ENCODE data around the gene UGGT2.

Gene UGGT2

DNA sequence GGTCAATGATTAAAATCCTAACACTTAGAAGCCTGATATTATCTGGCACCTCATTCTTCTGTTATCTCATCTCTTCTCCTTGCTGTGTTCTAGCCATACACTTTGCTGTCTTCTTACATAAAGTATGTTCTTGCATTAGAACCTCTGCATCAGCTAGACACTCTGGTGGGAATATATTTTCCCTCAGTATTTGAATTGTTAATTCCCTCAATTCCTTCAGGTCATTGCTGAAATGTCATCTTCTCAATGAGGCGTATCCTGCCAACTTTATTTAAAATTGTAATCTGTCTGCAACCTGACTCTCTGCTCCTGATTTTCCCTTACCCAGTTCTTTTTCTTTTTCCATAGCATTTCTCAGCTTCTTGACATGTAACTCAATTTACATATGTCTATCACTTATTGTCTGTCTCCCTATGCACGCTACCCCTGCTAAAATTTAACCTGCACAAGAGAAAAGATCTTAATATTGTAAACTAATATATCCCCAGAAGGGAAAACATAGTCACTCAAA lies 138.2 kb downstream of the UGGT2 start:
- WGBS, 2 donors (ENCODE audit: extremely low coverage in 2 of 2, insufficient read length in 2 of 2, insufficient replicate concordance in 1 of 2), result no CpG with 5 or more reads among the region's 2 CpGs
- Histone ChIP-seq H3K4me2 (ENCODE audit: insufficient read depth, low read length, poor library complexity, severe bottlenecking) (no peak overlapping the region), H4K91ac (ENCODE audit: low read depth, low read length, poor library complexity) (no peak overlapping the region), H3K9ac (ENCODE audit: low read depth, low read length, poor library complexity) (no peak overlapping the region), H2BK12ac (ENCODE audit: low read length) (no peak overlapping the region), H3K36me3 (replicated peaks in 1 of 2; ENCODE audit: control insufficient read depth in 2 of 2, insufficient read depth in 2 of 2, low read length in 2 of 2) (peaks cover 0 to 10% of the 10 kb centered on the region in 2 donors), H3K4ac (ENCODE audit: low read length) (no peak overlapping the region), H3K27ac (replicated peaks; ENCODE audit: low read length) (no peak overlapping the region), H3K14ac (ENCODE audit: low read length) (no peak overlapping the region), H3K4me3 (ENCODE audit: low read length in 2 of 2) (no peak overlapping the region), H3K18ac (ENCODE audit: low read length) (no peak overlapping the region), H3K4me1 (ENCODE audit: control insufficient read depth in 2 of 2, insufficient read depth in 1 of 2, low read depth in 1 of 2, low read length in 2 of 2) (no peaks in the 10 kb centered on the region), H2AK5ac (ENCODE audit: low read depth, low read length) (no peak overlapping the region), H3K23ac (ENCODE audit: low read depth, low read length, poor library complexity) (no peak overlapping the region), H2AFZ (ENCODE audit: low read length) (no peak overlapping the region), H2BK120ac (ENCODE audit: low read depth, low read length) (no peak overlapping the region), H3K27me3 (ENCODE audit: control insufficient read depth in 3 of 3, insufficient read depth in 3 of 3, low read depth in 1 of 3, low read length in 3 of 3) (no peaks in the 10 kb centered on the region), H3K79me1 (ENCODE audit: low read depth, low read length) (no peaks in the 10 kb centered on the region), H3K9me3 (replicated peaks in 1 of 2; ENCODE audit: control insufficient read depth in 2 of 2, insufficient read depth in 1 of 2, low read depth in 1 of 2, low read length in 2 of 2) (peaks cover 0 to 5% of the 10 kb centered on the region in 2 donors), H2BK5ac (ENCODE audit: low read length) (no peak overlapping the region), H2BK15ac (ENCODE audit: low read length) (no peak overlapping the region), H4K8ac (ENCODE audit: low read depth, low read length) (no peak overlapping the region)
- no peak for DNase-seq (ENCODE audit: low spot score)

DNA sequence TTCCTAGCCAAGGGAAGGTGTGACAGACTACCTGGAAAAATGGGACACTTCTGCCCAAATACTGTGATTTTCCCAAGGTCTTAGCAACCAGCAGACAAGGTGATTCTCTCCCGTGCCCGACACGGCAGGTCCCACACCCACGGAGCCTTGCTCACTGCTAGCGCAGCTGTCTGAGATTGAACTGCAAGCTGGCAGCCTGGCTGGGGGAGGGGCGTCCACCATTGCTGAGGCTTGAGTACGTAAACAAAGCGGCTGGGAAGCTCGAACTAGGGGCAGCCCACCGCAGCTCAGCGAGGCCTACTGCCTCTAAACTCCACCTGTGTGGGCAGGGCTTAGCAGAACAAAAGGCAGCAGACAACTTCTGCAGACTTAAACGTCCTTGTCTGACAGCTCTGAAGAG lies 146.2 kb downstream of the UGGT2 start:
- Histone ChIP-seq H2BK15ac (ENCODE audit: low read length) (no peak overlapping the region), H2BK120ac (ENCODE audit: low read depth, low read length) (no peak overlapping the region), H3K23ac (ENCODE audit: low read depth, low read length, poor library complexity) (no peak overlapping the region), H3K36me3 (replicated peaks in 1 of 2; ENCODE audit: control insufficient read depth in 2 of 2, insufficient read depth in 2 of 2, low read length in 2 of 2) (peaks cover 6 to 19% of the 10 kb centered on the region in 2 donors), H3K9me3 (replicated peaks in 1 of 2; ENCODE audit: control insufficient read depth in 2 of 2, insufficient read depth in 1 of 2, low read depth in 1 of 2, low read length in 2 of 2) (peaks cover 2 to 13% of the 10 kb centered on the region in 2 donors), H4K8ac (ENCODE audit: low read depth, low read length) (no peak overlapping the region), H2AK5ac (ENCODE audit: low read depth, low read length) (no peak overlapping the region), H3K4me2 (ENCODE audit: insufficient read depth, low read length, poor library complexity, severe bottlenecking) (no peak overlapping the region), H3K4ac (ENCODE audit: low read length) (no peak overlapping the region), H3K18ac (ENCODE audit: low read length) (peak overlapping the region; percentile 71), H2BK5ac (ENCODE audit: low read length) (no peak overlapping the region), H3K27ac (replicated peaks; ENCODE audit: low read length) (no peak overlapping the region), H3K4me1 (ENCODE audit: control insufficient read depth in 2 of 2, insufficient read depth in 1 of 2, low read depth in 1 of 2, low read length in 2 of 2) (no peaks in the 10 kb centered on the region), H4K91ac (ENCODE audit: low read depth, low read length, poor library complexity) (no peak overlapping the region), H3K4me3 (ENCODE audit: low read length in 2 of 2) (no peak overlapping the region), H3K79me1 (ENCODE audit: low read depth, low read length) (no peaks in the 10 kb centered on the region), H3K14ac (ENCODE audit: low read length) (no peak overlapping the region), H2BK12ac (ENCODE audit: low read length) (no peak overlapping the region), H3K27me3 (ENCODE audit: control insufficient read depth in 3 of 3, insufficient read depth in 3 of 3, low read depth in 1 of 3, low read length in 3 of 3) (no peaks in the 10 kb centered on the region), H2AFZ (ENCODE audit: low read length) (no peak overlapping the region), H3K9ac (ENCODE audit: low read depth, low read length, poor library complexity) (no peak overlapping the region)
- no peak for DNase-seq (ENCODE audit: low spot score)
- WGBS, 2 donors (ENCODE audit: extremely low coverage in 2 of 2, insufficient read length in 2 of 2, insufficient replicate concordance in 1 of 2), result no CpG with 5 or more reads among the region's 12 CpGs

- no CpG with 5 or more reads among the region's 1 CpG for WGBS, 2 donors (ENCODE audit: extremely low coverage in 2 of 2, insufficient read length in 2 of 2, insufficient replicate concordance in 1 of 2)
- H2BK120ac ChIP-seq (ENCODE audit: low read depth, low read length), result no peak overlapping the region
- H3K18ac ChIP-seq (ENCODE audit: low read length), result no peak overlapping the region
- H2AK5ac ChIP-seq (ENCODE audit: low read depth, low read length), result no peak overlapping the region
- no peaks in the 10 kb centered on the region for H3K4me1 ChIP-seq (ENCODE audit: control insufficient read depth in 2 of 2, insufficient read depth in 1 of 2, low read depth in 1 of 2, low read length in 2 of 2)
- no peak overlapping the region for H3K4me3 ChIP-seq (ENCODE audit: low read length in 2 of 2)
- H3K36me3 ChIP-seq (replicated peaks in 1 of 2; ENCODE audit: control insufficient read depth in 2 of 2, insufficient read depth in 2 of 2, low read length in 2 of 2), result peaks cover 6 to 41% of the 10 kb centered on the region in 2 donors
- no peak overlapping the region for H4K8ac ChIP-seq (ENCODE audit: low read depth, low read length)
- H3K4ac ChIP-seq (ENCODE audit: low read length), result no peak overlapping the region
- H3K9me3 ChIP-seq (replicated peaks in 1 of 2; ENCODE audit: control insufficient read depth in 2 of 2, insufficient read depth in 1 of 2, low read depth in 1 of 2, low read length in 2 of 2), result peaks cover 4 to 13% of the 10 kb centered on the region in 2 donors
- H3K4me2 ChIP-seq (ENCODE audit: insufficient read depth, low read length, poor library complexity, severe bottlenecking), result no peak overlapping the region
- H3K27ac ChIP-seq (replicated peaks; ENCODE audit: low read length), result no peak overlapping the region
- H3K23ac ChIP-seq (ENCODE audit: low read depth, low read length, poor library complexity), result no peak overlapping the region
- no peak overlapping the region for H2BK12ac ChIP-seq (ENCODE audit: low read length)
- no peaks in the 10 kb centered on the region for H3K27me3 ChIP-seq (ENCODE audit: control insufficient read depth in 3 of 3, insufficient read depth in 3 of 3, low read depth in 1 of 3, low read length in 3 of 3)
- no peak overlapping the region for H4K91ac ChIP-seq (ENCODE audit: low read depth, low read length, poor library complexity)
- H3K14ac ChIP-seq (ENCODE audit: low read length), result no peak overlapping the region
- H2BK15ac ChIP-seq (ENCODE audit: low read length), result no peak overlapping the region
- H3K9ac ChIP-seq (ENCODE audit: low read depth, low read length, poor library complexity), result no peak overlapping the region
- DNase-seq (ENCODE audit: low spot score), result no peak
- no peaks in the 10 kb centered on the region for H3K79me1 ChIP-seq (ENCODE audit: low read depth, low read length)
- H2BK5ac ChIP-seq (ENCODE audit: low read length), result no peak overlapping the region
- no peak overlapping the region for H2AFZ ChIP-seq (ENCODE audit: low read length)
Measured at GRCh38 chr13:95903569-95903968, 149.6 kb downstream of the UGGT2 start.

GRCh38 chr13:95902741-95903140 lies 150.5 kb downstream of the UGGT2 start:
- Histone ChIP-seq H2AFZ (ENCODE audit: low read length) (no peak overlapping the region), H3K4me3 (ENCODE audit: low read length in 2 of 2) (no peak overlapping the region), H3K9me3 (replicated peaks in 1 of 2; ENCODE audit: control insufficient read depth in 2 of 2, insufficient read depth in 1 of 2, low read depth in 1 of 2, low read length in 2 of 2) (peaks cover 4 to 13% of the 10 kb centered on the region in 2 donors), H2BK15ac (ENCODE audit: low read length) (no peak overlapping the region), H3K23ac (ENCODE audit: low read depth, low read length, poor library complexity) (no peak overlapping the region), H2BK5ac (ENCODE audit: low read length) (no peak overlapping the region), H2BK120ac (ENCODE audit: low read depth, low read length) (no peak overlapping the region), H3K79me1 (ENCODE audit: low read depth, low read length) (no peaks in the 10 kb centered on the region), H3K18ac (ENCODE audit: low read length) (no peak overlapping the region), H2AK5ac (ENCODE audit: low read depth, low read length) (no peak overlapping the region), H3K27me3 (ENCODE audit: control insufficient read depth in 3 of 3, insufficient read depth in 3 of 3, low read depth in 1 of 3, low read length in 3 of 3) (no peaks in the 10 kb centered on the region), H3K4ac (ENCODE audit: low read length) (no peak overlapping the region), H3K14ac (ENCODE audit: low read length) (no peak overlapping the region), H3K27ac (replicated peaks; ENCODE audit: low read length) (no peak overlapping the region), H4K91ac (ENCODE audit: low read depth, low read length, poor library complexity) (no peak overlapping the region), H2BK12ac (ENCODE audit: low read length) (no peak overlapping the region), H4K8ac (ENCODE audit: low read depth, low read length) (no peak overlapping the region), H3K36me3 (replicated peaks in 1 of 2; ENCODE audit: control insufficient read depth in 2 of 2, insufficient read depth in 2 of 2, low read length in 2 of 2) (peaks cover 6 to 41% of the 10 kb centered on the region in 2 donors), H3K9ac (ENCODE audit: low read depth, low read length, poor library complexity) (no peak overlapping the region), H3K4me1 (ENCODE audit: control insufficient read depth in 2 of 2, insufficient read depth in 1 of 2, low read depth in 1 of 2, low read length in 2 of 2) (no peaks in the 10 kb centered on the region), H3K4me2 (ENCODE audit: insufficient read depth, low read length, poor library complexity, severe bottlenecking) (no peak overlapping the region)
- DNase-seq (ENCODE audit: low spot score), result no peak
- no CpG with 5 or more reads among the region's 1 CpG for WGBS, 2 donors (ENCODE audit: extremely low coverage in 2 of 2, insufficient read length in 2 of 2, insufficient replicate concordance in 1 of 2)

Data from neuronal stem cell (in vitro differentiated cells).